GM18517 (cell line): ENCODE measurements around the gene MTFMT.
"Not testable (repeated sequence)": the region's sequence is repeated elsewhere in the genome, so short reads cannot be mapped to it uniquely, and the experiment has no call there.

Source experiments
- ATAC-seq: cut with Tn5 transposase; IDR thresholded peaks from one replicate; pipeline ENCODE4 v1.9.1; 2021; ENCODE audit warnings: mild to moderate bottlenecking, moderate library complexity; ENCODE audit not compliant: unreplicated experiment

MTFMT gene

GRCh38 chr15:65028921-65029735 is at the start of gene MTFMT:
MTFMT (minus strand) TSS chr15:65029639; CDS start chr15:65029613, 26 bp downstream.
- peak; percentile 45 for ATAC-seq

- ATAC-seq, result no peak
These were observed 48.5 kb upstream of the MTFMT start for GRCh38 chr15:65077981-65078352.

GRCh38 chr15:65077291-65077980 is 48.0 kb upstream of the MTFMT start:
- ATAC-seq, result no peak

GRCh38 chr15:65076486-65077290 is 47.2 kb upstream of the MTFMT start, which contains the start of gene KBTBD13:
KBTBD13 (plus strand) TSS chr15:65076746; CDS start chr15:65076816, 70 bp downstream.
- ATAC-seq, result no peak

- ATAC-seq, result not testable (repeated sequence)
These were observed 46.4 kb upstream of the MTFMT start for GRCh38 chr15:65075607-65076395.

GRCh38 chr15:65074946-65075345 is 45.5 kb upstream of the MTFMT start:
- not testable (repeated sequence) for ATAC-seq

- no peak for ATAC-seq
These were observed 43.2 kb upstream of the MTFMT start for GRCh38 chr15:65072617-65073016.

- ATAC-seq, result no peak
These were observed 42.6 kb upstream of the MTFMT start for GRCh38 chr15:65072027-65072426.

- ATAC-seq, result no peak
These were observed 42.0 kb upstream of the MTFMT start for GRCh38 chr15:65071381-65071811.

- no peak for ATAC-seq
These were observed 40.5 kb upstream of the MTFMT start for GRCh38 chr15:65069779-65070546.

GRCh38 chr15:65069179-65069578 is 39.7 kb upstream of the MTFMT start:
- ATAC-seq, result no peak

GRCh38 chr15:65068403-65068788 is 39.0 kb upstream of the MTFMT start:
- no peak for ATAC-seq

GRCh38 chr15:65067645-65068402 is 38.4 kb upstream of the MTFMT start, which contains the start of gene RASL12:
RASL12 (minus strand) TSS chr15:65067991; CDS start chr15:65067835, 156 bp downstream.
- no peak for ATAC-seq

GRCh38 chr15:65067317-65067644 is 37.8 kb upstream of the MTFMT start:
- no peak for ATAC-seq

GRCh38 chr15:65066635-65067316 is 37.3 kb upstream of the MTFMT start:
- no peak for ATAC-seq

GRCh38 chr15:65066001-65066634 is 36.7 kb upstream of the MTFMT start:
- ATAC-seq, result no peak

GRCh38 chr15:65062726-65063125 is 33.3 kb upstream of the MTFMT start:
- ATAC-seq, result no peak

GRCh38 chr15:65062061-65062460 is 32.6 kb upstream of the MTFMT start:
- no peak for ATAC-seq
